Heart left ventricle (tissue), 13 donors: Measurements from ENCODE around the gene CHN2.

Experiments used
- POLR2A ChIP-seq, 2 donors: fragments of 450-650 bp; IDR thresholded peaks; one replicate each; pipeline ENCODE4 v1.6.1; 2017; ENCODE audit warnings: antibody characterized with exemption in 2 of 2, mild to moderate bottlenecking in 2 of 2, moderate library complexity in 2 of 2
- TF ChIP-seq, protein P1 (sequence below), 12 donors: fragments of 200-600 bp; sonication (generic) in 4 of 12; IDR thresholded peaks; one replicate each; pipeline versions ENCODE4 v1.5.0 to v1.8.0; 2018 to 2022; ENCODE audit warnings: antibody characterized with exemption in 12 of 12, mild to moderate bottlenecking in 5 of 12
- donor health status: ischemic (EF 13 %, LVEDD 7.1; RV severe dilation, severe dysfunction).
- donor health status: DM: no; HTN: yes; CAD: no.
- donor health status: DM: no; HTN: no; CAD: no.
- donor health status: ischemic (EF 25% LVEDD 6.9; RV normal size, moderate dysfunction).
- donor health status: ischemic (EF 25% LVEDD 5.7; RV mildly dilated, moderate dysfunction).
- donor health status: ischemic (EF 35%, LVEDD 5.7; RV mildly dilated, moderate dysfunction).
- donor health status: nonischemic (EF 11% LVEDD 7.7; RV severe dilation, severe dysfunction).
- donor health status: DM: yes; HTN: yes; CAD: no.
- donor health status: PGD.
- donor health status: ischemic (EF 29% LVEDD 5.4; RV normal size, mild dysfunction).
- donor health status: nonischemic (EF 23%, LVEDD 6.1; RV moderate dilation, normal function).

DNA sequence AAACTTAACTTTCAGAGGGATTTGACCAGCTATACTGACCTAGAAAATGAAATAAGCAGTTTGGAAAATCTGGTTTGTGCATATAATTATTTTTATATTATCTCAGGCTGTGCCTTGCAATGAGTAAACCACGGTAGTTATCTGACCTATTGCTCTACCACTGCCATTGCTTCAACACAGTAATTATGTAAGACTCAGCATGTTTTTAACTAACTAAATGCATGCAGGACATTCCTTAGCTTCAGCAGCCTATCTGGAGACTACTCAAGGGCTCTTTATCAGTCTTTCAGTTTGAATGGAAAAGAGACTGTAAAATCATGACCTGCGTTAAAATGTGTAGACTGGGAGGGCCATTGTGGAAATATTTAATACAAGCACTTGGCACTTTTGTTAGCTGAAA, 22.5 kb downstream of the CHN2 start:
- TF ChIP-seq POLR2A (IDR thresholded peaks at IDR 0.05): no peak
- TF ChIP-seq, protein P1, sequence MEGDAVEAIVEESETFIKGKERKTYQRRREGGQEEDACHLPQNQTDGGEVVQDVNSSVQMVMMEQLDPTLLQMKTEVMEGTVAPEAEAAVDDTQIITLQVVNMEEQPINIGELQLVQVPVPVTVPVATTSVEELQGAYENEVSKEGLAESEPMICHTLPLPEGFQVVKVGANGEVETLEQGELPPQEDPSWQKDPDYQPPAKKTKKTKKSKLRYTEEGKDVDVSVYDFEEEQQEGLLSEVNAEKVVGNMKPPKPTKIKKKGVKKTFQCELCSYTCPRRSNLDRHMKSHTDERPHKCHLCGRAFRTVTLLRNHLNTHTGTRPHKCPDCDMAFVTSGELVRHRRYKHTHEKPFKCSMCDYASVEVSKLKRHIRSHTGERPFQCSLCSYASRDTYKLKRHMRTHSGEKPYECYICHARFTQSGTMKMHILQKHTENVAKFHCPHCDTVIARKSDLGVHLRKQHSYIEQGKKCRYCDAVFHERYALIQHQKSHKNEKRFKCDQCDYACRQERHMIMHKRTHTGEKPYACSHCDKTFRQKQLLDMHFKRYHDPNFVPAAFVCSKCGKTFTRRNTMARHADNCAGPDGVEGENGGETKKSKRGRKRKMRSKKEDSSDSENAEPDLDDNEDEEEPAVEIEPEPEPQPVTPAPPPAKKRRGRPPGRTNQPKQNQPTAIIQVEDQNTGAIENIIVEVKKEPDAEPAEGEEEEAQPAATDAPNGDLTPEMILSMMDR (IDR thresholded peaks at IDR 0.05): no peak
